Lower lobe of right lung (tissue), 2 donors: Measurements from ENCODE around the gene STOML2. TPM values are rescaled to one million over a fixed set of nuclear protein-coding genes. Genes with fewer than 3 reads are reported as not detected.

Source experiments
- ATAC-seq, 2 donors: fragments of 200-7000 bp; cut with Tn5 transposase; one replicate each; pipeline ENCODE4 v1.9.1; 2020 to 2022; ENCODE audit warnings: mild to moderate bottlenecking in 2 of 2, moderate library complexity in 2 of 2
- DNase-seq: peaks from one replicate; pipeline ENCODE4 v3.0.0-alpha.2; 2020
- H3K27ac ChIP-seq: fragments of 200-600 bp; one replicate; pipeline ENCODE4 v1.8.0; 2022
- H3K27me3 ChIP-seq: fragments of 200-600 bp; one replicate; pipeline ENCODE4 v1.8.0; 2022; ENCODE audit warnings: low read depth
- H3K36me3 ChIP-seq: fragments of 200-600 bp; one replicate; pipeline ENCODE4 v1.8.0; 2022; ENCODE audit warnings: mild to moderate bottlenecking
- H3K4me1 ChIP-seq: fragments of 200-600 bp; one replicate; pipeline ENCODE4 v1.8.0; 2022
- H3K4me3 ChIP-seq: fragments of 200-600 bp; one replicate; pipeline ENCODE4 v1.8.0; 2022; ENCODE audit warnings: mild to moderate bottlenecking
- H3K9me3 ChIP-seq: fragments of 200-600 bp; one replicate; pipeline ENCODE4 v1.8.0; 2022
- CTCF ChIP-seq: fragments of 200-600 bp; IDR thresholded peaks from one replicate; pipeline ENCODE4 v1.8.0; 2022; ENCODE audit warnings: antibody characterized with exemption, mild to moderate bottlenecking
- intact Hi-C: fragments of 100-400 bp; cut with DNase I; formaldehyde crosslinking; loops from one replicate; pipeline ENCODE4 v1.11.0; 2022
- total RNA-seq: library from RNA; stranded (reverse); fragmentation: NEBNext Ultra II Directional; extraction: Animal tissue kit (Norgen Biotek cat#: 25700); gene quantifications from one replicate; pipeline ENCODE4 v1.2.1, GENCODE V29; 2021
- donor health status: DM: no; HTN: yes; CAD: no; lungs with severe emphysema.

Gene STOML2
- total RNA-seq, 1 donor from 2014 or later = 59.0 TPM

GRCh38 chr9:35135988-35136387, 33.1 kb upstream of the STOML2 start:
- Histone ChIP-seq H3K27ac (no peak overlapping the region), H3K4me3 (no peak overlapping the region), H3K9me3 (peaks cover 11% of the 10 kb centered on the region), H3K27me3 (no peaks in the 10 kb centered on the region), H3K4me1 (peaks cover 6% of the 10 kb centered on the region), H3K36me3 (no peaks in the 10 kb centered on the region)
- ATAC-seq (no peak), DNase-seq (no peak)
- TF ChIP-seq CTCF = no peak
- intact Hi-C loops = no loop called here

GRCh38 chr9:35134920-35135319, 32.0 kb upstream of the STOML2 start:
- Histone ChIP-seq H3K9me3 (peaks cover 8% of the 10 kb centered on the region), H3K27ac (no peak overlapping the region), H3K27me3 (no peaks in the 10 kb centered on the region), H3K4me3 (no peak overlapping the region), H3K4me1 (peaks cover 6% of the 10 kb centered on the region), H3K36me3 (no peaks in the 10 kb centered on the region)
- DNase-seq = no peak
- TF ChIP-seq CTCF = no peak
- ATAC-seq = no peak
- intact Hi-C loops = no loop called here

- H3K27me3 ChIP-seq = no peaks in the 10 kb centered on the region
- ATAC-seq (peak; percentile 87 to 89), DNase-seq (peak; percentile 93)
- H3K36me3 ChIP-seq = no peaks in the 10 kb centered on the region
- H3K9me3 ChIP-seq = no peaks in the 10 kb centered on the region
- H3K4me3 ChIP-seq = peak overlapping the region; percentile 57
- H3K27ac ChIP-seq = peak overlapping the region; percentile 86
- H3K4me1 ChIP-seq = peaks cover 40% of the 10 kb centered on the region
- TF ChIP-seq CTCF = peak; percentile 94
- intact Hi-C loops = no loop called here
Measured at GRCh38 chr9:35116898-35117551, 14.1 kb upstream of the STOML2 start.

GRCh38 chr9:35116539-35116897, 13.6 kb upstream of the STOML2 start:
- ATAC-seq (peak in 1 of 2 donors; percentile 0), DNase-seq (no peak)
- no peaks in the 10 kb centered on the region for H3K27me3 ChIP-seq
- peaks cover 44% of the 10 kb centered on the region for H3K4me1 ChIP-seq
- no peak for TF ChIP-seq CTCF
- H3K4me3 ChIP-seq = peak overlapping the region; percentile 57
- peak overlapping the region; percentile 86 for H3K27ac ChIP-seq
- H3K9me3 ChIP-seq = no peaks in the 10 kb centered on the region
- intact Hi-C loops = no loop called here
- H3K36me3 ChIP-seq = no peaks in the 10 kb centered on the region

- DNase-seq (peak; percentile 98), ATAC-seq (peak; percentile 86 to 87)
- no peaks in the 10 kb centered on the region for H3K9me3 ChIP-seq
- H3K36me3 ChIP-seq = no peaks in the 10 kb centered on the region
- TF ChIP-seq CTCF = no peak
- H3K4me3 ChIP-seq = peak within 1 kb of the TSS; percentile 57
- intact Hi-C loops = no loop called here
- no peaks in the 10 kb centered on the region for H3K27me3 ChIP-seq
- H3K27ac ChIP-seq = peak within 1 kb of the TSS; percentile 86
- peaks cover 46% of the 10 kb centered on the region for H3K4me1 ChIP-seq
Measured at GRCh38 chr9:35115680-35116538, 13.0 kb upstream of the STOML2 start, which contains the start of gene ATOSB. TSS of gene ATOSB (minus strand) at chr9:35115862. CDS start at chr9:35108274, 7,588 bp downstream.
